NCI-H2227 treated with DMSO at 0.1 percent for 48 hours (cell line): ENCODE measurements around the gene KLC3.

Source experiments
- DNase-seq: peaks from one replicate; lab custom pipeline; 2025; lab: John Stamatoyannopoulos, UW

Gene KLC3

GRCh38 chr19:45376045-45376724 is 35.6 kb downstream of the KLC3 start:
- no peak for DNase-seq

- DNase-seq = no peak
Measured at GRCh38 chr19:45380107-45380506, 39.6 kb downstream of the KLC3 start.

GRCh38 chr19:45382426-45382825 is 41.9 kb downstream of the KLC3 start:
- DNase-seq = no peak

- DNase-seq = no peak
Measured at GRCh38 chr19:45385392-45386221, 45.1 kb downstream of the KLC3 start.

GRCh38 chr19:45391346-45391745 is 50.8 kb downstream of the KLC3 start:
- DNase-seq = peak; percentile 12

- DNase-seq = no peak
Measured at GRCh38 chr19:45391871-45392665, 51.5 kb downstream of the KLC3 start.

- no peak for DNase-seq
Measured at GRCh38 chr19:45395821-45396617, 55.5 kb downstream of the KLC3 start.

- no peak for DNase-seq
Measured at GRCh38 chr19:45400192-45400591, 59.6 kb downstream of the KLC3 start.
